ENCODE measurements around the gene LRRK2. TPM values are rescaled to one million over a fixed set of nuclear protein-coding genes. Genes with fewer than 3 reads are reported as not detected.
"Not testable (repeated sequence)": the region's sequence is repeated elsewhere in the genome, so short reads cannot be mapped to it uniquely, and the experiment has no call there.

LRRK2 gene
- polyA plus RNA-seq, 3 donors from 2014 or later, result 0.09 to 0.18 (median 0.17) TPM

DNA sequence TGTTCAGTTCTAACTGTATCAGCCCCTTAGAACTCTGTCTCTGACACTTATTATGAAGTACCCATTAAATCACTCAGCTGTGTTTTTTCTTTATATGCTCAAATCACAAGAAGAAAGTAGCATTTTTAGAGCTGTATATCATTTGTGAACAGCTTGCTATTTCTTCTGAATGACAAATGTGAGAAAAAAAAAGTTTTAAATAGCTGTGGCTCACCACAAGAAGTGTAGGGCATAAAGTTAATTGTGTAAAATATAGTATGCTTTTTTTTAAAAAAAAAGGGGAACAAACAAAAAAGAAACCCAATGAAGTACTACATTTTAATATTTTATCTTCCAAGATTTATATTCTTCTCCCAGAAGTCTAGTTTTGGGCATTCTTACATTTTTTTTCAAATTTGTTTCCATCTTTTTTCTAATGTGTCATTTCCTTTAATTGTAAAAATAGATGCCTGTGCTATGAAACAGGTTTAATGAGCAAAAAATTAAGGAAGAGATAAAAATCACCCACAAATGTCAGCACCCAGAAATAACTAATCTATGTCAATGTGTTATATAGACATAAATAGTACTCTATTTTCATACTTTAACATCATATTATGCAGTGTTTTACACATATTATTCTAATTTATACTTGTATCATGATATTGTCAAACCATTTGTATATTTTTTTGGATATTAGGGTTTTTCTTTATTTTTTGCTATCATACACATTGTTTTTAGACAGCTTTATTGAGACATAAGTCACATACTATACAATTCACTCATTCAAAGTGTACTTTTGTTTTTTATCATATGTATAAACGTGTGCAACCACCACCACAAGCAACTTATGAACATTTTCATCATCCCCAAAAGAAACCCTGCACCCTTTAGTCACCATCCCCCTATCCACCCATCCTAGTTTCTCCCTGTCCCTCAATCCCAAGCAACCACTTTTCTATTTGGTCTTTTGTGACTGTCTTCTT is 22.4 kb upstream of the LRRK2 start:
- no peak for DNase-seq
- Mint-ChIP-seq H3K9me3 (peaks cover 0 to 2% (median 0%) of the 10 kb centered on the region in 6 donors), H3K4me1 (peaks cover 2 to 17% of the 10 kb centered on the region in 2 donors), H3K4me3 (peak overlapping the region in 1 of 5 donors; percentile 13), H3K27ac (no peak overlapping the region), H3K27me3 (ENCODE audit: low read depth in 3 of 3) (peaks cover 0 to 2% (median 1%) of the 10 kb centered on the region in 3 donors), H3K36me3 (no peaks in the 10 kb centered on the region)

DNA sequence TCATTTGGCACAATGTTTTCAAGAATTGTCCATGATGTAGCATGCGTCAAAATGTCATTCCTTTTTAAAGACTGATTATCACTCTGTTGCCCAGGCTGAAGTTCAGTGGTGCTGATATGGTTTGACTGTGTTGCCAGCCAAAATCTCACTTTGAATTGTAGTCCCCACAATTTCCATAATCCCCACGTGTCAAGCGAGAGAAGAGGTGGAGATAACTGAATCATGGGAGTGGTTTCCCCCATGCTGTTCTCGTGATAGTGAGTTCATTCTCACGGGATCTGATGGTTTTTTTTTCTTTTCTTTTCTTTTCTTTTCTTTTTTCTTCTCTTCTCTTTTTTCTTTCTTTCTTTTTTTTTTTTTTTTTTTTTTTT is 21.8 kb upstream of the LRRK2 start:
- H3K4me3 Mint-ChIP-seq, result no peak overlapping the region
- no peaks in the 10 kb centered on the region for H3K36me3 Mint-ChIP-seq
- peaks cover 2 to 17% of the 10 kb centered on the region in 2 donors for H3K4me1 Mint-ChIP-seq
- peaks cover 0 to 2% (median 0%) of the 10 kb centered on the region in 6 donors for H3K9me3 Mint-ChIP-seq
- H3K27me3 Mint-ChIP-seq (ENCODE audit: low read depth in 3 of 3), result peaks cover 0 to 2% (median 1%) of the 10 kb centered on the region in 3 donors
- H3K27ac Mint-ChIP-seq, result no peak overlapping the region
- no peak for DNase-seq

DNA sequence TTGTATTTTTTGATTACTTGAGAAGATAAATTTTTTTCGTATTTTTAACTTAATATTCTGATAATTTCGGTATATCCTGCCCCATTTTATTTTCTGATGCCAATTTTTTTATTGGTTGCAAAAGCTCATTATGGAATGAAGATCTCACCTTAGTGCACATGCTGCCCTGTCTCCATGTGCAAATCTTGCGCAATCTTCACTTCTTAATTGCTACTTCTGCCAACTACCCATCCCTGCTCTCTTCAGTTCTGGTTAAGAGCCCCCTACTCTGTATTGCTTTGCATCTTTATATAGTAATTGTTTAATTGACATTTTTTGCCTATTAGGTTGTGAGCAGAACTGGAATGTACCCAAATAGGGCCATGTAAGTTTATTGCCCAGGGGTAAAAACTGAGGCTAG is 20.5 kb upstream of the LRRK2 start:
- H3K27me3 Mint-ChIP-seq (ENCODE audit: low read depth in 3 of 3), result peaks cover 0 to 2% (median 1%) of the 10 kb centered on the region in 3 donors
- no peak overlapping the region for H3K27ac Mint-ChIP-seq
- H3K9me3 Mint-ChIP-seq, result no peaks in the 10 kb centered on the region
- H3K4me3 Mint-ChIP-seq, result no peak overlapping the region
- no peak for DNase-seq
- H3K36me3 Mint-ChIP-seq, result no peaks in the 10 kb centered on the region
- peaks cover 2 to 17% of the 10 kb centered on the region in 2 donors for H3K4me1 Mint-ChIP-seq

DNA sequence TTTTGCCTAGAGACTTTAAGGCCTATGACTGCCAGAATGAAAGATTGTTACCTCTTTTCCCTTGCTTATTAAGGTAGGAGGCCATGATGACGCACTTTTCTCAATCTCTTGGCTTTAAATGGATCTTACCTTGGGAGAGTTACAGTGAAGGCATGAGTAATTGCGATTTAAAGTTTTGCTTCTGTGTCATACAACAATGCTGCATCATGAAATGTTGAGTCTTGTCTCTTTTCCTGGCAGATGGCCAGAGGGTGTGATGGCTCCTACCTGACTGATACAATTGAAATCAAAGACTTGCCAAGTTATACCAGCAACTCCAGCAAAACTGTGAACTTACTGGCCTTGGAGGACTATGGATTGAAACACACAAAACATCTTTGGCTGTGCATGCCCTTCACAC is 17.2 kb upstream of the LRRK2 start:
- H3K27me3 Mint-ChIP-seq (ENCODE audit: low read depth in 3 of 3), result peaks cover 0 to 2% (median 1%) of the 10 kb centered on the region in 3 donors
- H3K9me3 Mint-ChIP-seq, result peaks cover 0 to 2% (median 0%) of the 10 kb centered on the region in 6 donors
- H3K36me3 Mint-ChIP-seq, result no peaks in the 10 kb centered on the region
- DNase-seq, result no peak
- H3K4me3 Mint-ChIP-seq, result no peak overlapping the region
- H3K4me1 Mint-ChIP-seq, result peaks cover 0 to 6% of the 10 kb centered on the region in 2 donors
- no peak overlapping the region for H3K27ac Mint-ChIP-seq

DNA sequence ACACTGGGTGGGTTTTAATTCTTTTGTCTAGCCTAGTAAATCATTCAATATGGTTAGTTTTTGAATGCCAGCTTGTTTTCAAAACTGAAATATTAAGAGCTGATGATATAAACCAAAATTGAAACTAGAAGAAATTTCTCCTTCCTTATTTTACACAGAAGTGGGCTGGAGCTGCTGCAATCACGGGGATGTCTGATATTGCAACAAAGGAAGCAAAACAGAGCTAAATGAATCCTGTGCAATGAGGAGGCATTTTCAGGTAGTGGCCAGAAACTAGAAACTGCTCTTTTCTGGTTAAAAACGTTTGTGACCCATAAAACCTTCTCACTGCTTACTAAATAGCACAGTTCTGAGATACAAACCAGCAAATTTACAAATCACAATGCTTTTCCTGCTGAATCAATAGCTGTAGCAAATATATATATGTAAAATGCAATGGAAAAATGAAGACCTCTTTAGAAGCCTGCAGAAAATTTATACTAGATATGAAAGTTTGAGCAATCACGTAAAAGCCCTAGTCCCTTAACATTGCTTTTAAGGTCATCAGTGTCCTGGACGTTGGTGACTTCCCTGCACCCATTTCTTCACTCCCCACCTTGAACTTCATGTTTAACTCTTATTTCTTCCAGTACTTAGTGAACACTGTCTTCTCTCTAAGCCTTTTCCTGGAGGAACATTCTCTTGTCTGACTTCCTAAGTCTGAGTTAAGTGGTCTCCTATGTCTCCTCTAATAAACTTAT is 15.9 kb upstream of the LRRK2 start:
- H3K36me3 Mint-ChIP-seq, result no peaks in the 10 kb centered on the region
- H3K27ac Mint-ChIP-seq, result no peak overlapping the region
- no peaks in the 10 kb centered on the region for H3K4me1 Mint-ChIP-seq
- H3K27me3 Mint-ChIP-seq (ENCODE audit: low read depth in 3 of 3), result peaks cover 0 to 2% (median 1%) of the 10 kb centered on the region in 3 donors
- peaks cover 0 to 2% (median under 1%) of the 10 kb centered on the region in 6 donors for H3K9me3 Mint-ChIP-seq
- no peak for DNase-seq
- no peak overlapping the region for H3K4me3 Mint-ChIP-seq

DNA sequence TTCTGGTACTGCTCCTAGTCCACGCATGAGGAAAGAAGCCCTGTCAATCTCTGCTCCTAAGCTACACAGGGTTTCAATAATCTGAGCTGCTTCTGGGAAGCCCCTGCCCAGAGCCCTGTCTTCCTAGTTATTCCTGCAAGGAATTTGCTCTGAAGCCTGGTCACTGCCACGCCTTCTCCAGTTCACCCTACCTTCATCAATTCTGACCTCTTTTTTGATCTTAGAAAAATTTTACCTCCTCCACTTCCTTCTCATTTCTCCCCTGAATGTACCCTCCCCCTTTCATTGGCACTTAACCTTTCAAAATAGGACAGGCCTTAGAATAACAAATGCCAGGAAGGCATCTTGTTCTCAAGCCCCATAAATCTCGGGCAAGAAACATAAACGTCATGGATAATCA is 14.9 kb upstream of the LRRK2 start:
- Mint-ChIP-seq H3K36me3 (no peaks in the 10 kb centered on the region), H3K27ac (no peak overlapping the region), H3K27me3 (ENCODE audit: low read depth in 3 of 3) (peaks cover 0 to 2% (median 0%) of the 10 kb centered on the region in 3 donors), H3K4me3 (no peak overlapping the region), H3K9me3 (peaks cover 0 to 2% (median under 1%) of the 10 kb centered on the region in 6 donors), H3K4me1 (no peaks in the 10 kb centered on the region)
- DNase-seq, result no peak

DNA sequence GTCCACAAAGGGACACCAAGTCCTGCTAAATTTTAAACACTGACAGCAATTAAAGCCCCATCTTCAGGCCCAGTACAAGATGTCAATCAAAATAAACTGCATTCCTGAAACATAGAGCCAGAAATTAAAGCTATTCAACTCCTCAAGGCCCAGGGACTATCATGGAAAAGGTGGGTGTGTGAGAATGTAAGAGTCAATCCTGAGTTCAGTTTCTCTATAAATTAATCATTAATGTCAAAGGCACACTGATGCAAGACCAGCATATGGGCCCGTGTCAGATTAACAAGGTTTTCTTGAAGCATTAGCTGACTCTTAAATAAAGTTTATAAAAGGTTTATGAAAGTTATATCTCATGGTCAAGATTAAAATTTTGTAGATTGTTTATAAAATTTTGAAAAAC is 13.6 kb upstream of the LRRK2 start:
- H3K27ac Mint-ChIP-seq; H3K27me3 Mint-ChIP-seq (ENCODE audit: low read depth in 3 of 3); H3K4me1 Mint-ChIP-seq; DNase-seq; H3K36me3 Mint-ChIP-seq; H3K9me3 Mint-ChIP-seq; H3K4me3 Mint-ChIP-seq: not testable (repeated sequence)

DNA sequence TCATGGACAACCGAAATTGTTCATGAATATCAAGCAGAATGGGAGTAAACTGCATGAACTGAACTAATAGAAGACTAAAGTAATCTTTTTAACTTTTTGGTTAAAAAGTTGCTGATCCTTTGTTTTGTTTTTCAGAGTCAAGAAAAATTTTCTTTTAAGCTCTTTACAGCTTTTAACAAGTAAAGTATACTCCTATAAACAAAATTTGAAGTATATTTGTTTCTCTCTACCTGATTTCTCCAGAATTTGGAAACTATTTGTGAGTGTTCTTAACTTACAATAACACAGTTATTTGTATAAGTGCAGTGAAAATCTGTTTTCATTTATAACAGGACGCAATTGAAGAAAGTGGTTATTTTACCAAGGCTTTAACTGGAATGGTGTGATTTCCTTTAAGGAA is 12.2 kb upstream of the LRRK2 start:
- H3K27ac Mint-ChIP-seq, result no peak overlapping the region
- H3K4me1 Mint-ChIP-seq, result no peaks in the 10 kb centered on the region
- no peak overlapping the region for H3K4me3 Mint-ChIP-seq
- DNase-seq, result no peak
- peaks cover 0 to 3% (median 0%) of the 10 kb centered on the region in 3 donors for H3K27me3 Mint-ChIP-seq (ENCODE audit: low read depth in 3 of 3)
- no peaks in the 10 kb centered on the region for H3K36me3 Mint-ChIP-seq
- peaks cover 0 to 7% (median 2%) of the 10 kb centered on the region in 6 donors for H3K9me3 Mint-ChIP-seq

DNA sequence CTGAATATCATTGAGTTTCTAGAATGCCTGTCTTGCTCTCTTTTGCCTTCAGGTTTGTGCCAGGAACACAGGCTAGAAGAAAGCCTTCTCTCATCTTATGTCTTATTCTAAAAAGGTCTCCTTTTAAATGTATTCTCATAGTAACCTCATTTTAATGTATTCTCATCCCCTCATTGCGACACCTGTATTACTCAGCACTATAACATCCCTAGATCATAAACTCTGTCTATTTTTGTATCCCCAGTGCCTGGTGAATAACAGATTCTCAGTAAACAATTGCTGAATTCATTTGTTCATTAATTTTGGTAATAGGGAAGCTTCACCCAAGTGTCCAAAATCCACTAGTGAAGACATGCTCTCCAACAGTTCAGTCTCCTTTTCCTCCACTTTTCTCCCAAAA is 8.8 kb upstream of the LRRK2 start:
- no peaks in the 10 kb centered on the region for H3K36me3 Mint-ChIP-seq
- H3K4me3 Mint-ChIP-seq, result no peak overlapping the region
- peaks cover 0 to 3% (median 0%) of the 10 kb centered on the region in 3 donors for H3K27me3 Mint-ChIP-seq (ENCODE audit: low read depth in 3 of 3)
- no peak for DNase-seq
- peaks cover 0 to 7% (median 2%) of the 10 kb centered on the region in 6 donors for H3K9me3 Mint-ChIP-seq
- no peak overlapping the region for H3K27ac Mint-ChIP-seq
- H3K4me1 Mint-ChIP-seq, result no peaks in the 10 kb centered on the region

DNA sequence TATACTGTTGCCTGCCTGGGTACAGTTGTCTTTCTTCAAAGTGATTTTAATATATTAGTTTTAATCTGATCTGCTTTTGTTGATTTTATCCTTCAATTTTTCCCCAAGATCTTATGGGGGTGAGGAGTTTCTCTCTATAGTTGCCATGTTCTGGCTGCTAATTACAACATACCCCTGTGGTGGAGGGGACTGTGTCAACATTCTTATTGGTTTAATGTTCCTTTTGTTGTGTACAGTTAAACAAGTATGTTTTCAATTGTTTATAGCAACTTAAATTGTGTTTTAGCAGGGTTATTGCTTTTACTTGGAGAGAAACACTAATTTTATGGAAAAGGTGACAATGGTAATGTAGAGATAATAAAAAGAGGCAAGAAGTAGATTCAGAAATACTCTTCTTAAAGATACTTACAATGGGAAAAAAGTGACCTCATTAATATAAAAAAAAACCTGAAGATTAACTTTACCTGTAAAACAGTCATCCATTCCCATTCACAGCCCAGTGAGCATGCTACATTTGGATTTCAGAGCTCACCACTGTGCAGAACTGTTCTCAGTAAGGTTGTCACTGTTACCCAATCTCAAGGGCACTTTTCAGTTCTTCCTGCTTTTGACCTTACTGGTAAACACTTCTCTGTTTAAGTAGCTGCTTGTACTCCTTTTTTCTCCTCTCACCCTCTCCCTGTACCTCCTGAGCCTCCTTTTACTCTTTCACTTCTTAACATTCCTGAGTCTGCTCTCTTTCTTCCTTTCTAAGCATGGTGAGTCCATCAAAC is 8.1 kb upstream of the LRRK2 start:
- H3K27me3 Mint-ChIP-seq (ENCODE audit: low read depth in 3 of 3), result peaks cover 0 to 3% (median 0%) of the 10 kb centered on the region in 3 donors
- H3K4me3 Mint-ChIP-seq, result no peak overlapping the region
- no peaks in the 10 kb centered on the region for H3K36me3 Mint-ChIP-seq
- peaks cover 0 to 7% (median 2%) of the 10 kb centered on the region in 6 donors for H3K9me3 Mint-ChIP-seq
- H3K4me1 Mint-ChIP-seq, result no peaks in the 10 kb centered on the region
- DNase-seq, result no peak
- H3K27ac Mint-ChIP-seq, result no peak overlapping the region

DNA sequence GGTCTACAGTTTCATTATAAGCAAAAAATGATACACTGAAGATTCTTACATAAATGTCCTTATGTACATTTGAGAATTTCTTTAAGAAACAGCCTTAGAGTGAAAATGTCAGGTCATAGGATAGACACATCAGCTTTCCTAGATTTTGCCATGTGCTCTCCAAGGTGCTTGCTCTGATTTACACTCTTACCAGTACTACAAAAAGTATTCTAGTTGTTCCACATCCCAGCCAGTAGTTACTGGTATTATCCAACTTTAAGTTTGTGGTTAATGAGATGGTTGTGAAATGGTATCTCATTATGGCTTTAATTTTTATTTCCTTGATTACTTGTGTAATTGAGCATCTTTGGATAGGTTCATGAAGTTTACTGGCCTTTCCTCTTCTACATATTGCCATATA is 5.0 kb upstream of the LRRK2 start:
- Mint-ChIP-seq H3K27ac (no peak overlapping the region), H3K4me1 (peaks cover 2 to 9% of the 10 kb centered on the region in 2 donors), H3K4me3 (no peak overlapping the region), H3K9me3 (peaks cover 0 to 13% (median 0%) of the 10 kb centered on the region in 6 donors), H3K27me3 (ENCODE audit: low read depth in 3 of 3) (peaks cover 3% of the 10 kb centered on the region in 3 donors), H3K36me3 (peaks cover 0 to 4% (median 0%) of the 10 kb centered on the region in 3 donors)
- DNase-seq, result no peak

DNA sequence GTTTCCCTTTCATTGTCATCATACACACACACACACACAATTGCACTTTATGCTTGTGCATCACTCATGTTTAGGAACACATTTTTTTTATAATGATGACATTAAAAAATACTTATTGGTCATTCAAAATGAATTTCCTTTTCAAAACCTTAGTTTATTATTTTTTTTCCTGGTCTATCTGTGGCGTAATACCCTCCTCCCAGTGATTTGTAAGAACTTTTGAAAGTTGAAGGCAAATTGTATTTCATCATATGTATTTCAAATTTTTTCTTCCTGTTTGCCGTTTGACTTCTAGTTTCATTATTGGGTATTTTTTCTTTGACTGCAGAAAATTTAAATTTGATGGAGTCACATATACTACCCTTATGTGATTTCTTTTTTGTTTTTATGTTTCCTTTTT is 2.5 kb upstream of the LRRK2 start:
- peaks cover 8 to 17% of the 10 kb centered on the region in 2 donors for H3K4me1 Mint-ChIP-seq
- no peak for DNase-seq
- H3K36me3 Mint-ChIP-seq, result peaks cover 0 to 4% (median 0%) of the 10 kb centered on the region in 3 donors
- H3K27me3 Mint-ChIP-seq (ENCODE audit: low read depth in 3 of 3), result peaks cover 0 to 13% (median 3%) of the 10 kb centered on the region in 3 donors
- no peak overlapping the region for H3K4me3 Mint-ChIP-seq
- peaks cover 0 to 8% (median 2%) of the 10 kb centered on the region in 6 donors for H3K9me3 Mint-ChIP-seq
- no peak overlapping the region for H3K27ac Mint-ChIP-seq

DNA sequence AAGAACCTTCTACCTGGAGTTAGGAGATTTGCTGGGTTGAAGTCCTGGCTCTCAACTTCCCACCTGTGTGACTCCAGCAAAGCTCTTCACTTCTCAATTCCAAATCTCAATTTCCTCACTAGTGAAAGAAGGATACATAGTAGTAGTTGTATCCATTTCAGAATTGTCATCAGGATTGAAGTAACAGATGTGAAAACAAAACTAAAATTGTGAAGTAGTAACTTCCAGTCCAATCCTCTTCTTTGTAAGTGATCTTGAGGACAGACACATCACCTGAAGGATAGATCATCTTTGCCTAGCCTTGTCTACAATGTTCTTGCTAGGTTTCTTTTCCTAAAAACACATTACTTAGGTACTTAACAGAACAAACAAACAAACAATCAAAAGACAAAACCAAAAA is 1.2 kb upstream of the LRRK2 start:
- peaks cover 0 to 10% (median 3%) of the 10 kb centered on the region in 6 donors for H3K9me3 Mint-ChIP-seq
- DNase-seq, result no peak
- H3K36me3 Mint-ChIP-seq, result peaks cover 0 to 4% (median 0%) of the 10 kb centered on the region in 3 donors
- peaks cover 8 to 17% of the 10 kb centered on the region in 2 donors for H3K4me1 Mint-ChIP-seq
- H3K27me3 Mint-ChIP-seq (ENCODE audit: low read depth in 3 of 3), result peaks cover 0 to 13% (median 3%) of the 10 kb centered on the region in 3 donors
- no peak overlapping the region for H3K27ac Mint-ChIP-seq
- peak overlapping the region in 4 of 5 donors; percentile 27 to 70 (median 64) for H3K4me3 Mint-ChIP-seq
